Adipocyte (in vitro differentiated cells): ENCODE measurements around the gene MINAR2.
A peak's percentile ranks its signal among the peaks of the same experiment; 100 is the strongest.

Experiments used
- DNase-seq: peaks from one replicate; pipeline ENCODE4 v3.0.0-alpha.2; 2015; ENCODE audit warnings: low read depth
- H3K27me3 ChIP-seq: replicated peaks from 2 replicates; pipeline ENCODE4 v1.7.0; 2013; ENCODE audit warnings: mild to moderate bottlenecking, low read length, moderate library complexity; ENCODE audit not compliant: control insufficient read depth, insufficient read depth
- H3K36me3 ChIP-seq: 2 replicates; pipeline ENCODE4 v1.7.0; 2013; ENCODE audit warnings: low read length, mild to moderate bottlenecking, moderate library complexity; ENCODE audit not compliant: control insufficient read depth, insufficient read depth, severe bottlenecking
- H3K4me1 ChIP-seq: 2 replicates; pipeline ENCODE4 v1.7.0; 2013; ENCODE audit warnings: mild to moderate bottlenecking, low read length, moderate library complexity; ENCODE audit not compliant: control insufficient read depth, insufficient read depth
- H3K4me3 ChIP-seq: 2 replicates; pipeline ENCODE4 v1.7.0; 2013; ENCODE audit warnings: mild to moderate bottlenecking, low read length, moderate library complexity
- H3K9ac ChIP-seq: 2 replicates; pipeline ENCODE4 v1.7.0; 2013; ENCODE audit warnings: mild to moderate bottlenecking, low read length, moderate library complexity
- H3K9me3 ChIP-seq: 2 replicates; pipeline ENCODE4 v1.7.0; 2013; ENCODE audit warnings: mild to moderate bottlenecking, low read length, moderate library complexity; ENCODE audit not compliant: control insufficient read depth

MINAR2 gene

DNA sequence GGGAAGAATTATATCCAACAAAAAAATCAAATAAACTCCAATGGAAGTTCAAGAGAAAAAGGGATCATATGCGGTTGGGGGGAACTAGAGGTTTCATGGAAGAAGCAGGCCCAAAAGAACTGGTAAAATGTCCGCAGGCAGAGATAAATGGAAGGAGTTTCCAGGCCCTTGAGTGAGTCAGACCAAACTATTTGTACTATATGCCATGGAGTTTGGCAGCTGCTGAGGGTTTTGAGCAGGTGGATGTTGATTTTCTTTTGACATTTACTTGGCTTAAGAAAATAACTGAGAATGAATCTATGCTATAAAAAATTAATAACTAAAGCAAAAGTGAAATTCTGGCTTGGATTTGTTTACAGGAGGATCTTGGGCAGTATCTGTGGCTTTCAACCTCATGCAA lies 33.7 kb downstream of the MINAR2 start:
- DNase-seq = no peak
- no peak overlapping the region for H3K4me3 ChIP-seq
- no peaks in the 10 kb centered on the region for H3K27me3 ChIP-seq
- no peaks in the 10 kb centered on the region for H3K36me3 ChIP-seq
- H3K9ac ChIP-seq = no peak overlapping the region
- no peaks in the 10 kb centered on the region for H3K4me1 ChIP-seq
- H3K9me3 ChIP-seq = peaks cover 4% of the 10 kb centered on the region

DNA sequence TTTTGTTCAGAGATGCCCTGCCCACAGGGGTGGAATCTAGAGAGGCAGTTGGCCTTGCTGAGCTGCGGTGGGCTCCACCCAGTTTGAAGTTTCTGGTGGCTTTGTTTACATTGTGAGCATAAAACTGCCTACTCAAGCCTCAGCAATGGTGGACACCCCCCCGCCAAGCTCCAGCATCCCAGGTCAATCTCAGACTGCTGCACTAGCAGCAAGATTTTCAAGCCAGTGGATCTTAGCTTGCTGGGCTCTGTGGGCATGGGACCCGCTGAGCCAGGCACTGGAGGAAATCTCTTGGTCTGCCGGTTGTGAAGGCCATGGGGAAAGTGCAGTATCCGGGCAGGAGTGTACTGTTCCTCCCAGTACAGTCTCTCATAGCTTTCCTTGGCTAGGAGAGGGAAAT lies 55.5 kb downstream of the MINAR2 start:
- no peaks in the 10 kb centered on the region for H3K9me3 ChIP-seq
- no peak overlapping the region for H3K9ac ChIP-seq
- DNase-seq = no peak
- no peaks in the 10 kb centered on the region for H3K4me1 ChIP-seq
- H3K4me3 ChIP-seq = no peak overlapping the region
- H3K36me3 ChIP-seq = no peaks in the 10 kb centered on the region
- no peaks in the 10 kb centered on the region for H3K27me3 ChIP-seq

DNA sequence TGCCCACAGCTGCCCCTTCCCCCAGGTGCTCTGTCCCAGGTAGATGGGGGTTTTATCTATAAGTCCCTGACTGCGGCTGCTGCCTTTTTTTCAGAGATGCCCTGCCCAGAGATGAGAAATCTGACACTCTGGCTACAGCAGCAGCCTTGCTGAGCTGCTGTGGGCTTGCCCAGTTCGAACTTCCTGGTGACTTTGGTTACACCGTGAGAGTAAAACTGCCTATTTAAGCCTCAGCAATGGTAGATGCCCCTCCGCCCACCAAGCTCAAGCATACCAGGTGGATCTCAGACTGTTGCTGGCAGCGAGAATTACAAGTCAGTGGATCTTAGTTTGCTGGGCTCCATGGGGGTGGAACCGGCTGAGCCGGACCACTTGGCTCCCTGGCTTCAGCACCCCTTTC lies 56.8 kb downstream of the MINAR2 start:
- Histone ChIP-seq H3K4me3 (no peak overlapping the region), H3K4me1 (no peaks in the 10 kb centered on the region), H3K27me3 (no peaks in the 10 kb centered on the region), H3K9me3 (no peaks in the 10 kb centered on the region), H3K36me3 (no peaks in the 10 kb centered on the region), H3K9ac (no peak overlapping the region)
- peak; percentile 2 for DNase-seq

DNA sequence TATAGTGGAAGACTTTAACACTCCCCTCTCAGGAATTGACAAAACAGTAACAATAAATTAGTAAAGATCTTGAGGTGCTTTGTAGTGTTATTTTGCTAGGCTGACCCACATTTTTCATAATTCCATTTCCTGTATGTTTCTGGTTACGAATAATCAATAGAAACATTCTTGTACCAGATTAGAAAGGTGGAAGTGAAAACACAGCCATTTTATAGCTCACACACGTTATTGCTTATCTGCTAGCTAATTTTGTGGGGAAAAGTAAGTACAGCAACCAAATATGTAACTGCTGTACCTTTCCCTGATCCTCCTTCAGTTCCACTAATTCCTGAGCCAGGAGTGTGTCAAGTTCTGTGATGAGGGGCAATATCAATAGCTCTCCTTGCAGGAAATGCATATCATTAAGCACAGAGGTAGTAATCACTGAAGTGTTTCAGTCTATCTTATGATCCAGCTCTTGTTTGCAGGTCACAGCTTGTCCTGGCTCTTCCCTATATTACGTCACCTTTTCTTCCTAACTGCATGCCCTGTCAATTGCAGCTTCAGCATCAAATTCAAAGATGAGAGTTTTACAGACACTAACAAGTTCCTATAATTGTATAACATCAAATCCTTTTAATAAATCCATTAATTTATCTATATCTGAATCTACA lies 59.4 kb downstream of the MINAR2 start:
- Histone ChIP-seq H3K4me3 (no peak overlapping the region), H3K27me3 (no peaks in the 10 kb centered on the region), H3K4me1 (no peaks in the 10 kb centered on the region), H3K9ac (no peak overlapping the region), H3K9me3 (no peaks in the 10 kb centered on the region), H3K36me3 (no peaks in the 10 kb centered on the region)
- no peak for DNase-seq
